GM21381 (cell line): ENCODE measurements around the gene FXYD1.
A peak's percentile ranks its signal among the peaks of the same experiment; 100 is the strongest.
"Not testable (repeated sequence)": the region's sequence is repeated elsewhere in the genome, so short reads cannot be mapped to it uniquely, and the experiment has no call there.

ENCODE experiments used
- ATAC-seq: cut with Tn5 transposase; IDR thresholded peaks from one replicate; pipeline ENCODE4 v1.9.1; 2021; ENCODE audit warnings: mild to moderate bottlenecking, moderate library complexity; ENCODE audit not compliant: unreplicated experiment

FXYD1 gene

DNA sequence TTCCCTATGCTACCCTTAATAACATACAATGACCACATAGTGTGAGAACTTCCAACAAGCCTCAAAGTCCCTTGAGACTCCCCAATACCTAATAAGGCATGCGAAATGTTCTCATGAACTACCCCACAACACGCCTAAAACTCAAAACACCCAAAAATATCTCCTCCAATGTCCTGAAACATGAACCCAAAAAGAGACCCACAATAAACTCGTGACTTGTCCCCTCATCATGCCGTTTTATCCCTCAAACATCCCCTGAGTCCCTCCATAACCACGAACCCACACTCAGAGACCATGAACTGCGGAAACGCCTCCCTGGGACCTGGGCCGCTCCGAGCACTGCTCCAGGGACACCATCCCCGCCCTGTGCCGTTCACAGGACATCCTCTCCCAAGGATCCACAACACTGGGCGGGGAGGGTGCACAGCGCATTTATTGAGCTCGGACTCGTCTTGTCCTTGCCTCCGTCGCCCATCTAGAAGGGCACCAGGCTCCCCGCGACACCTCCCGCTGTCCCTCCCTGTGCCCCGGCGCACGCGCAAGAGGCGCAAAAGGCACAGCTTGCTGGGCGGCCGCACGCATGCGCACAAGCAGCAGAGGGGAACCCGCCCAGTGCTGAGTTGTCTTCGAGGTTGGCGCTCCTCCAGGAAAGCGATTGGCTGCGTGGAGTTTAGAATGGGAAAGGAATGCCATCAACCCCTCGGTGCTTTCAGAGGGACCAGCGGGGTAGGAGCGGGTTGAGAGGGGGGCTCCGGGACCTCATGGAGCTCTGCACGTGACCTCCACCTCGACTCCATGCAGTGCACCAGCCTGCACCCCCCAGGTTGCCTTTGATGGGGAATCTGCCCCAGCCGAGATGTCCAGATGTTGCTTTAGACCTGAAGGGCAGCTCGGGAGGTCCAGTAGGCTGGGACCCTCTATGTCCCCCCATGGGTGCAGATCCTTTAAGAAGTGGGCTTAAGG, 14.2 kb upstream of the FXYD1 start:
- peak; percentile 82 for ATAC-seq

GRCh38 chr19:35125270-35125717, 13.3 kb upstream of the FXYD1 start:
- ATAC-seq, result no peak

DNA sequence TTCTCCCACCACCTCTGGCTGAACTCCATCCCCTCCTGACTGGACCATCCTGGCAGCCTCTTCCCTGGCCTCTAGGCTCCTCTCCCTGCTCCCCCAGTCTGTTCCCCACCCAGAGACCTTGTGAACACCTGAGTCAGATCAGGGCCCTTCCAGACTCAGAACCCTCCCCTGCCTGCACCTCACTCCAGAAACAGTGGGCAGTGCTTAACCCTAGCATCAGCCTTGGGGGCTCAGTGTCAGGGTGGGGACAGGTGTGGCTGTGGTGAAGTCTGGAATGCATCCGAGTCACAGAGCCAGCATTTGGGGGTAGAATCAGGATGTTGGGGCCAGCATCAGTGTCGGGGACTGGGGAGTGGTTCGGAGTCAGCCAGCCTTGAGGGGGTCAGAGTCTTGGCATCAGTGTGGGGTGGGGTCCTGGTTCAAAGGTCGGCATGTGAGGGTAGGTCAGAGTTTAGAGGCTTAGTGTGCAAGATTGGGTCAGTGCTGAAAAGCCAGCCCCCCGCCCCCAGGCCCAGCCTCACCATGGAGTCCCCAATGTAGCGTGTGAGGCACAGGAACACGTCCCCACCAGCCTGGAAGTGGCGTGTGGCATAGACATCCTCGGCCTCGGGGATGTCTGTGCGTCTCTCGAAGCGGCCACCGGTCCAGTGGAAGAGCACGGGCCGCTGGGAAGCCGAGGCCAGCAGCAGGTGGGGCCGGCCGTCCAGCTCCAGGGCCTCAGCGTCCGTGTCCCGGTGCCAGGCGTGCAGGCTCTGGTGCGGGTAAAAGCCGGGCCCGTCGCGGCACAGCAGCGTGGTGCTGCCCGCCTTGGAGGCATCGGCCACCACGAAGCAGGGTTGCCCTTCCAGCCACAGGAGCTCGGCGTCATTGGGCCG, 12.6 kb upstream of the FXYD1 start:
- ATAC-seq, result no peak

GRCh38 chr19:35126624-35126959, 12.0 kb upstream of the FXYD1 start:
- no peak for ATAC-seq

DNA sequence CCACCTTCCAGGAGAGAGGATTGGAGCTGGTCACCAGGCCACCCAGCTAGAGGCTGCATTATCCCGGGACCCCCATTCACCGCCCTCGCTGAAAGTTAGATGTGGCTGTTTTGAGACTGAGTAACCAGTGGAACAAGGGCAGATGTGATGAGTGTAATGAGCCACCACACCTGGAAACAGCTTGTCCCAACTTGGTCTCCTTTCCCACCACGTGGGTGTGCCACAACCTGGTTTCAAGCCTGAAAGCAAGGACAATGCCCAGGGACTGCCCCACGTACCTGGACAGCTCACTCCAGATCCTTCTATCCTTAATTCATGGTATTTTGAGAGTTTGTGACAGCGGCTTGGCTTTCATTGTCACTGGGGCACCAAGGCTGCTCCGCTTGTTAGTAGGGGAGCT, 10.8 kb upstream of the FXYD1 start:
- ATAC-seq, result no peak

- no peak for ATAC-seq
Measured at GRCh38 chr19:35128398-35129057, 10.1 kb upstream of the FXYD1 start.

- not testable (repeated sequence) for ATAC-seq
Measured at GRCh38 chr19:35129724-35130274, 8.8 kb upstream of the FXYD1 start.

GRCh38 chr19:35130761-35131720, 7.6 kb upstream of the FXYD1 start:
- ATAC-seq, result no peak

- no peak for ATAC-seq
Measured at GRCh38 chr19:35132254-35132653, 6.4 kb upstream of the FXYD1 start.

GRCh38 chr19:35133826-35134225, 4.8 kb upstream of the FXYD1 start:
- no peak for ATAC-seq

DNA sequence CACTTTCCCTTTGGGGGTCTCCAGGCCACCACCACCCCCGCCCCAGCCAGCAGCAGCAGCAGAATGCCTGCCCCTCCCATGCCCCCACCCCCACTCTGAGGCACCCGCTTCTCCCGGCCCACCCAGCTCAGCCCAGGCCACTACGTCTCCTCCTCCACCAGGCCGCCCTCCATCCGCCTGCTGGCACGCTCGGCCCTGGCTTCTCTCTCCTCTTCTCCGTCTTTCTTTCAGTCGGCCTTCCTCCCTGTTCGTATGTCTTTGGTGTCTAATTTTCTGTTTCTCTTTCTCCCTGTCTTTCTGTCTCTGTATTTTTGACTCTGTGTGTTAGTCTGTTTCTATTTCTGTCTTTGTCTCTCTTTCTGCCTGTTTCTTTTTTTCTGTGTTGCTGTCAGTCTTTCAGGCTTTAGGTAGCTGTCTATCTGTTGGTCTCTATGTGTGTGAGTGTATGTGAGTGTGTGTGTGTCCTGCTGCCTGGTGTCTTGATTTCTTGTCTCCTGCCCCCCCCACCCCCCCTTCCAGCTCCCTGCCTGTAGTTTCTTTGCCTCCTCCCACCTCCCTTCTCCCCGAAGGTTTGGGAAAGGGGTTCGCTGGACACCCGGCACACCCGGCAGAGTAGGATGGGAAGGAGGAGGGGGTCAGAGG, 3.9 kb upstream of the FXYD1 start, which contains the start of gene LGI4:
Gene LGI4, minus strand, starts transcription at position 459 of the 642 bp plus-strand sequence. Its CDS starts 379 bp downstream, at position 80.
- ATAC-seq, result no peak

DNA sequence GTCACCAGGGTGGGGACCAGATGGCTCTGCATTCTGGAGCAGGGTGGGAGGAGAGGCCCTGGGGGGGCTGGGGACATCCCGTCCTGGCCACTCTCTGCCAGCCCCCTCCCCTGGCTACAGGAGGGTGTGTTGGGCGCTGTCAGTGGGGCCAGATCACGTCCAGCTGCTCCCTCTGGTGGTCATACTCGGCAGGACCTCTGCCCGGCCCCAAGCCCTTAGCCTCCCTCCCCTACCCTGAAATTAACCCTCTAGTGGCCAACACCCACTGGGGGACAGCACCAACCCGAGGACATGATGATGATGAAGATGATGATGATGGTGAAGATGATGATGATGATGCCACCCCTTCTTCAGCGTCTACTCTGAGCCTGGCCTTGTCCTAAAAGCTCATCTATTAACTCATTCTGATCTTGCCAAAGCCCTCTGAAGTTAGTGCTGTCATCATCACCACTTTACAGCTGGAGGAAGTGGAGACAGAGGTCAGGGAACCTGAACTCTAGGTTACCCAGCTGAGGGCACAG, 3.2 kb upstream of the FXYD1 start:
- no peak for ATAC-seq

DNA sequence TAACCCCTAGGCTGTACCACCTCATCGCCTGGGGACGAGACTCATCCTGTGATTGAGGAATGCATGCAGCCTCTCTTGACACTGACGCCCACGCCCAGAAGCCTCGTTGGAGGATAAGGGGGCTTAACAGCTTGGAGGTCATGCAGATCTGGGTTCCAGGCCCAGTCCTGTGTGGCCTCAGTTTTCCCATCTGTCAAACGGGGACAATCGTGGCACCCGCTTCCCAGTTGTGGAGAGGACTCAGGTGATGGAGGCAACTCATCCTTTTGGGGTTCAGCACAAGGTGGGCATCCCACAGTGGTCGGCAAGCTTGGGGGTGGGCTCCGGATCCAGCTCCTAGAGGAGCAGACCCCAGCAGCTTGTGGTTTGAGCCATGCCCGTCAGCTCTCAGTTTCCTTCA, 2.4 kb upstream of the FXYD1 start:
- ATAC-seq, result no peak

- no peak for ATAC-seq
Measured at GRCh38 chr19:35136977-35137702, 1.5 kb upstream of the FXYD1 start.

- no peak for ATAC-seq
Measured at GRCh38 chr19:35140207-35140961, 1.8 kb downstream of the FXYD1 start.

DNA sequence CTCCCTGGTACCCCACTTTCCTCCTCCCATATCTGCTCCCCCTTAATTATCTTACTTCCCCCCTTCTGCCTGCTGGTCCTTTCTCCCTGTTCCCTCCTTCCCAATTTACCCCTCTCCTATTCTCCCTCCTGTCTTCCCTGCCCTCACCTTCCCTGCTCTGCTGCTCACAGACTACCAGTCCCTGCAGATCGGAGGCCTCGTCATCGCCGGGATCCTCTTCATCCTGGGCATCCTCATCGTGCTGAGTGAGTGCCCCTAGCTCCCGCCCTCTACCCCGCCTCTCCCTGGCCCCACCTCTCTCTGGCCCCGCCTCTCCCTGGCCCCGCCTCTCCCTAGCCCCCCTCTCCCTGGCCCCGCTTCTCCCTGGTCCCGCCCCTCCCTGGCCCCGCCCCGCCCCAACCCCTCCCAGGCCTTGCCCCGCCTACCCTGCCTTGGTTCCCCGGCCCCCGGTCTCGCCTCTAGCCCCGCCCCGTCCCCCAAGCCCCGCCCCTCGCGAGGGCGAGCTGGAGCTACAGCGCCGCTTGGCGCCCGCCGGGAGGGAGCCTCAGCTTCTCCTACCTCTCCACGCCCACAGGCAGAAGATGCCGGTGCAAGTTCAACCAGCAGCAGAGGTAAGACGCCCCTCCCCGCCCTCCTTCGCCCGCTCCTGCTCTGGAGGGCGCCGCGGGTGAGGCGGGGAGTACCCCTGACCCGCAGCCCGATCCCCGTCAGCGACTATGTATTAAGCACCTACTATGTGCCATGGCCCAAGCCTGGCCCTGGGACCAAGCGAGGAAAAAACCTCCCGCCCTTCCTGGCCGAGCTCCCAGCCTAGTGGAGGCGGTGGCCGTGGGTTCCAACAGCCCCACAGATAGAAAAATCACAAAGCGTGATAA, 2.6 kb downstream of the FXYD1 start:
- ATAC-seq, result peak; percentile 57
